SKM-1 (cell line): ENCODE measurements around the gene ANKS1A.

Experiments
- DNase-seq: peaks from one replicate; lab custom pipeline; 2025; ENCODE audit not compliant: unreplicated experiment; lab: John Stamatoyannopoulos, UW

ANKS1A gene

DNA sequence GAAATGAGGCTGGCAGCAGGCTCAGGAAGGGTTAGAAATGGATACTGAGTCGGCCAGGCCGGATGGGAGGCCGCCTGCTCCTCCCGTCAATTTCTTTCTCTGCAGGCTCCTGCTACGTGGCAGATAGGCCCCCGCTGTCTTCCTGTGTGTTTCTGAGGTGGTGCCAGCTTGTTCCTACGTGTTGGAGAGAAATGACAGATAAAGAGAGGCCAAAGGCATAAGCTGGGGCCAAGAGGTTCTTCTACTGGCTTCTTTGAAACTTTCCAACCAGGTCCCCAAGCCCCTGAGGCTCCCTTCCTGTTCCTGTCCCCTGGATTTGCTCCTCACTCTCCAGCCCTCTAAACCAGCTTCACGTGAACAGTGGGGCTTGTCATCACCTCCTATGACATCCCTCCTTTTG, 175.2 kb downstream of the ANKS1A start:
- DNase-seq, result no peak

DNA sequence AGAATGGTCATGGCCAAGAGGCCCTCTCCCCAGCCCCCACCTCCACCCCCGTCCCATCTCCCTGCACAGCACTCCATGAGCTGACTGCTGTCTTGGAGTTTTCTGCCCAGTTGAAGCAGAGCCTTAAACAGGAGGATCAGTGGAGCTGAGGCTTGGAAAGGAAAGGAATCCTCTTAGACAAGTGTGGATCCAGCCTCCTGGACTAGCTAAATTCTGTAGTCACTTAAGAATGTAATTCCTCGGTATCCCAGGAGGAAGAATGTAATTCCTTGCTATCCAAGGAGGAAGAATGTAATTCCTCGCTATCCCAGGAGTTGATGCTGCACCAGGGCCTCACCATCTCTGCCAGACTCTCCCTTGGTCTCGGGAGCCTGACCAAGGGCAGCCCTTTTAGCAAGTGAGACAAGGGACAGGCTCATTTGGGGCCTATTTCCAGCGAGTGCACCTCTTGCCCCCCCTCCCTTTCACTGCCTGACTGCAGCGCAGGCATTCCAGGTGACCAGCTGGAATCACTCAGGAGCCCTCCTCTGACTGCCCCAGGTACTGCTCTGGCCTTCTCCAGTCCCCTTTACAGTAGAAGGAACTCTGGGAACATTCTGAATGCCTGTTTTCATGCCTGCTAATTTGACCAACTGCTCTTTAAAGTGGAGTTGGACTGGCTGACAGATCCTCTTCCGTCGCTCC, 175.8 kb downstream of the ANKS1A start:
- DNase-seq, result no peak

DNA sequence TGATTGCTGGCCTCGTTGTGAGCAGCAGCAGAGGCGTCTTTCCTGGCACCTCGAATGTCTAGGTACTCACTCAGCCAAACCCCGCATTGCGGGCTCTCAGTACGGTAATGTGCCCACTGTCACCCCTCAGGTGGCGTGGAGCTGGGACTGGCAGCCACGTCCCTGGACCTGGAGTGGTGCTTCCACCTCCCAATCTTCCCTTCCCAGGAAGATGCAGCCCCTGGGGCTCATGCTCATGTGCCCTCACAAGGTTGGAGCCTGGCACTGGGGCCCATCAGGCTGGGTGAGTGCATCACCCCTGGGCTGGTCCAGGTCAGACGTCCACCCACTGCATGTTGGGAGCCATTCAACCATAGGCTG, 176.4 kb downstream of the ANKS1A start:
- no peak for DNase-seq

DNA sequence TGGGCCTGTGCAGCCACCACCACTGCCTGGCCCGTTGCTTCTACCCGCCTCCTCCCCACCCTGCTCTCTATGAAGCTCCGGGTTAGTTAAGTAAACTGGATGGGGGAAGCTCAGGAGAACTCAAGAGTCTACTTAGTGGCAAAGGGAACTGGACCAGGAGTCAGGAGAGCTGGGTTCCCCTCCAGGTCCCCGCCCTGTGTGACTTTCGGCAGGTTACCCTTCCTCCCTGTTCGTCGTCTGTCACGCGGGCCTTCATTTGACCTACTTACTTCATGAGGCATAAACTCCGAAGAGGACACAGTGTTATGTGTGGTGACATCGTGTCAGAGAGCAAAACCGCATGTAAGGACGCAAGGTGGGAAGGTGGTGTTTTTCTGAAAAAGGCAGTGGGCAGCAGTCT, 176.8 kb downstream of the ANKS1A start:
- DNase-seq, result no peak

DNA sequence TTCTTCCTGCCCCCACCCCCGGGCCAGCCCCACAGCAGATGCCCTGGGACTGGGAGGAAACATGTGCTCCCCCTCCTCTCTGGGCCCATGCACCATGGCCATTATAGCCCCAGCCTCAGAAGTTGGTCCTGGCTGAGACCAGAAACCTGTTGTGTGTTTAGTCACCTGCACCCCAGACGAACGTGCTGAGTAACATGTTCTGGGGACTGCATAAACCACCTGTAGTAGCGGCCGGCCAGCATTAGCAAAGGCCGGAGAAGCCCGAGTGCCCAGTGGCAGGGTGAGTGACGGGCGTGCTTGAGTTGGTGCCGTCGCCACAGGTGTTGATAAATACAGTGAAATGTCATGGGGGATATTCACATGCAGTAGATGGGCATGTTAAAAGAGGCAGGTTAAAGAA, 178.2 kb downstream of the ANKS1A start:
- no peak for DNase-seq

DNA sequence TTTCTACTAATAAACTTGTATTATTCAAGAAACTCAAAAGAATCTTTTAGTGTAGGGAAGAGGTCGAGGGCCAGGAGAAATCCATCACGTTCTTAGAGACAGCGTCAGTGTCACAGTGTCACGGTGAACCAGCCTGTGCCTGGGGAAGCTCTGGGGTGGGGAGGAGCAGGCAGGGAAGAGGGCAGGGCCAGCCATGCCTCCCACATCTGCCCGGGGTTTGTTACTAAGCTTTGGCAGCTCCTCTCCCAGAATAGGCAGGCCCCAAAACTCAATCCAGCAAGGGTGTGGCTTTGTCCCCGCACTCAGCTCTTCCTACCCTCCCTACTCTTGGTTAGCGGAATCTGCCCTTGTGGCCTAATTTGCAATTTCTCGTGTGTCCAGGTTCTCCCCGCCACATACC, 179.2 kb downstream of the ANKS1A start:
- no peak for DNase-seq

DNA sequence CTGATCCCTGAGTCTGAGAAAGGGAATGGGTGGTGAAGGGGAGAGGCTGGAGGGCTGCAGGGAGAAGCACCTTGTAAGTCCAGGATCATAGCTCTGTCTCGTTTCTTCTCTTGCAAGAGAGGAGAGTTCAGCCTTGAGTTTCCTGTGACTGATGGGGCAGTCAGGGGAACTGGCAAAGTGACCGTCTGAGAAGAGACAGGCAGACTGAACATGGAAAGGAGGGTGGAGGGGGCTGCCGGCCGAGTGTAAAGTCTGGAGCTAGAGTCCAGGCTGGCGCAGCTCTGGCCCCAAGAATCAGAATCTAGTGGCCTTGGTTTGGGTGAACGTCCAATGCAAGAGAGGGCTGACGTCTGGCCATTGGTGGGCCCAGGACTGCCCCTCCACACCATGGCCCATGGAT, 179.6 kb downstream of the ANKS1A start:
- no peak for DNase-seq

DNA sequence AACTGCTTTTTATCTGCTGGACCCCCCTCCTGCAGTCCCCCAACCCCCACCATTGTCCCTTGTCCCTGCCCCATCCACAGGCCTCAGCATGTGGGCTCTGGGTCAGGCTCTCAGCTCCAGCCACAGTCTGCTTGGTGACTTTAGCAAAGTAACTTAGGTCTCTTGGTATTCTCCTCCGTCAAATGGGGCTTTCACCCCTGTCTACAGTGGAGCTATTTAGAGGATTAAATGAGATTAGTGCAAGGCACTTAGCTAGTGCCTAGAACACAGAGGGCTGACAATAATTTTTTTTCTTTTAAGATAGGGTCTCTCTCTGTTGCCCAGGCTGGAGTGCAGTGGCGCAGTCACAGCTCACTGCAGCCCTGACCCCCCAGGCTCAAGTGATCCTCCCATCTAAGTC, 180.2 kb downstream of the ANKS1A start:
- DNase-seq, result no peak

DNA sequence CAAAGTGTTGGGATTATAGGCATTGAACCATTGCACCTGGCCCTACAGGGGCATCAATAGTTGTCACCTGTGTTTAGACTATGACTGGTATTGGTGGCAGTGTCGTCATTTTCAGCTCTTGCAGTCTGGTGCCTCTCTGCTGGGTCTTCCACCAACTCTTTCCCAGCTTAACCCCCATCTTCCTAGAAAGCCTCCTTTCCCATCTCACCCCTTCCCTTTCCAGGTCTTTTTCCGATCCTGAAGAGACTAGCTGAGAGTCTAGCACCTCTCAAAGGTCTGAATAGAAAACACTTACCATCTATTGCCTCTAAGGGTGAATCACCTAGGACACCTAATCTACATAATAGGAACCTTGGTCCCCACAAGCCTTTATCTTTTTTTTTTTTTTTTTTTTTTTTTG, 181.1 kb downstream of the ANKS1A start:
- no peak for DNase-seq

DNA sequence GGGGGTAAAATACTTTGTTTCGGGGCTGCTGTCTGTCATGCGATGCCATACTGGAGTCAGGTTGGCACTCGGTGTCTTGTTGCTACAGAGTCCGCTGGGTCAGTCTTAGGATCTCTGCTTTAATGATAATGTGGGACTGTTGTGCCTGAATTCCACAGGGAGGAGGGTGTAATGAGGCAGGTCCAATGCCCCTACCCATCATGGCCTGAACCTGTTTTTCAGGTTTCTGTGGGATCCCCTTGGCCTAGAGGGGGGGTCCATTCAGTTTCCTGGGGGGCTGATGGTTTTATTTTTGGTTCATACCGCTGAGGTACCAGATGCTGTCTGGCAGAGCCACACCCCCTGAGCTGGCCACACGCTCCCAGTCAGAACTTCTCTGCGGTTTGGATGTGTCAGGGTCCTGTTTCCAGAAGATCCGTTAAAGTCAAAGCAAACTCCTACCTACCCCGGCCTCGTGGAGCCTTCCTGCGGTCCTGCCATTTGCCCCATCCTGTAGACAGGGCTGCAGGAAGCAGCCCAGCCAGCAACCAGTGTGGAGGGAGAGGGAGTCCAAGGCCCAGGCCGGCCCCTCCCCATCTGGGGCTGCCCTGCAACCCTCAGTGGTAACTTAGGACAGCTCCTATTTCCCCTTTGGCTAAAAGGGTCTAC, 182.4 kb downstream of the ANKS1A start:
- DNase-seq, result no peak

DNA sequence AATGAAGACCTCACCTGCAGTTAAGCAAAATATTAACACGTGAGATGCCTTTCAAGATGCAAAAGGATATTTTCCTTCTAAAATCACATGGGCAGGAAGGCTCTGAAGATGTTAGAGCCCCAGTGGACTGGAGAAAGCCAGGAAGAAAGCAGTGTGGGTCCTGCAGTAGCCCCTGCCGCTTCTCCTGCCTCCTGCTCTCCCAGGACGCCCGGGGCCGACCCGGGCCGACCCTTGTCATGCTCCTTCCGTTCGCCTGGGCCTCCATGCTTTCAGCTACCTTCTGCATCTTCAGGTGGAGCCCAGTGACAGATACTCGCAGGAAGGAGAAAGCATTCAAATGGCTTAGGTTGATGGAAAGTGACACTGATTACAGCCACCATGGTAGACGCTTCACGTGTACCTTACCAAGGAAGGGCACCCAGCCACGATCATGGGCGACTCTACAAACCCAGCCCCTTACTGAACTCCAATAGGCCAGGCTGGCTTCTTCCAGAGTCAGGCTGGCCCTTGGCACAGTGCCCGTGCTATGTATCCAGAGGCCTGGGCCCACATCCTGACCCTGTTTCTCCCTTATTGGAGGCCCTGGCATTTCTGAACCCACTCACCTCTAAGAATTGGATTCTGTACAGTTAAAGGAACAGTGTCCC, 183.1 kb downstream of the ANKS1A start:
- DNase-seq, result no peak

DNA sequence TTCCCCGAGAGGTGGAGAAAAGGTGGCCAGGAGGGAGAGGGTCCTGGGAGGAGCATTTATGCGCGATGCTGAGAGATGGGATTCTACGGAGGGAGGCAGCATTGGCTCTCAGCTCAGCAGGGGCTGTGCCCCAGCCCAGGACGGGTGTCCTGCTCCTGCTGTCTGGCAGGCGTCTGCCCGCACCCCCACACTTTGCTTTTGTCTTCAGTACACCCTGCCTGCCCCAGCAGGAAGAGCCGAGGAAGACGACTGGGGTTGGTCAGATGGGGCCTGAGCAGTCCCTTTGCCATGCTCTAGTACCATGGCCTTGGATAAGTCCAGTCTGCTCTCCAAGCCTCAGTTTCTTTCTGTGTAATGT, 183.6 kb downstream of the ANKS1A start:
- DNase-seq, result no peak

DNA sequence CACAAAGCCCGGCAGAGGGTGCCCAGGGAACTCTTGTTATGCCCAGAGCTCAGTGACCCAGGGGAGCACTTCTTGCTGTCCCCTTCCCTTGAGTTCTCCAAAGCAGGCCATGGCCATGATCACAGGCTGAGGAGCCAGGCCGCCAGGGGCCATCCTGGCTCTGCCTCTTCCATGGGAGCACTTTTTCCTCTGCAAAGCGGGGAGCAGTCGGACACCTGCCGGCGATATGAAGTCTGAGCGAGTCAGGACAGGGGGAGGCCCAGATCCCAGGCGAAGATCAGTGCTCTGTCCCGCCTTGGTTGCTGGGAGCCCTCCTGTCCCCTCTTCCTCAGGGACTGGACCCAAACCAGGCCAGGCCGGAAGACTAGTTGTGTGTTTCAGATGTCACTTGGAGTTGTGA, 184.2 kb downstream of the ANKS1A start:
- no peak for DNase-seq

DNA sequence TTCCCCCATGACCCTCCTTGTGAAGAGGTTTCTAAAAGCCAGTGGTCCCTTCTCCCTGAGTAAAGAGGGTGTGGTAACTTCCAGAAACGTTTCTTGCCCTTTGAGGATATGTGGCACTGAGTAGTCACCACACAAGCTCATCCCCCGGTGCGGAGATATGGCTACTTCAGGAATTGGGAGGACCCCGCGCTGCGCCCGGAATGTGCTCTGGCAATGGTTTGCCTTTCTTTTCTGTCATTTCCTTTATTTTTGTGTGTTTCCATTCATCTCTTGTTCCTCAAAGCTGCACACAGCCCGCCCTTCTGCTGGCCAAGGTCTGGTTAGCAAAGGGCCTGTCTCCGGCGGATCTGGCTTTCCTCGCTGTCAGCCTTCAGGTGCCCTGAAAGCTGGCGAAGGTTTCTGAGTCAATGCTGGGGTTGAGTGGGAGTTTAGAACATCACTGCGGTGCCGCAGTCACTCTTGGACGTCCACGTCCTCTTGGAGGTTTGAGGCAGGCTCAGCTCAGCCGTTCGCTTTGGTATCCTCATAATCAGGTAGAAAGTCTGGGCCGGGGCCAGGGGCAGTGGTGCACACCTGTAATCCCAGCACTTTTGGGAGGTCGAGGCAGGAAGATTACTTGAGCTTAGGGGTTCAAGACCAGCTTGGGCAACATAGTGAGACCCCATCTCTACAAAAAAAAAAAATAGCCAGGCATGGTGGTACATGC, 184.9 kb downstream of the ANKS1A start:
- no peak for DNase-seq

DNA sequence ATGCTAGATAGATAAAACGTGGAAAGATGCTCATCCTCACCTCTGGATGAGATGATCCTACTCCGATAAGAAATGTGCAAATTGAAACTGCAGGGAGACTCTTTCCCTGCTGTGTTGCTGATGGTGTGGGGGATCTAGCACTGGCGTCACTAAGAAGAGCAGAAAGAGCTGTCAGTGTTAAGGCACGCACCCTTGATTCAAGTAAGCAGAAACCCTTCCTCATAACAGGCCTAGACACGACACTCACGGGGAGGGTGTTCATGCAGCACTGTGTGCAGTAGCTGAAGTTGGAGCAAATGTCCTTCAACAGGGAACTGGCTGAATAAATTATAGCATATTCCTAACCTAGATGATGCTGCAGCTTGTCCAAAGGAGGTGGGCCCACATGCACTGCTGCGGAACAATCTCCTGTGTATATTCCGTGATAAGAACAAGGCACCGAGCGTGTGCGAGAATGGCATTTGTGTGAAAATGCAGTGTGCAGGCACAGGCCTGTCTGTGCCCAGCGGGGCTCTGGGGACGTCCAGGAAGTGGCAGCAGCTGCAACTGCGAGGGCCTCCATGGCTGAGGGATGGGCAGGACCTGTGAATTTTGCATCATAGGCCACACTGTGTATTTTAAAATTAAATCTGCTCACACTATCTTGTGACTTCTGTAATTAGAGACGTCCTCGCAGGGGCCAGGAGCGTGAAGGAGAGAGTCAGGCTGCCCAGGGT, 188.1 kb downstream of the ANKS1A start:
- no peak for DNase-seq

DNA sequence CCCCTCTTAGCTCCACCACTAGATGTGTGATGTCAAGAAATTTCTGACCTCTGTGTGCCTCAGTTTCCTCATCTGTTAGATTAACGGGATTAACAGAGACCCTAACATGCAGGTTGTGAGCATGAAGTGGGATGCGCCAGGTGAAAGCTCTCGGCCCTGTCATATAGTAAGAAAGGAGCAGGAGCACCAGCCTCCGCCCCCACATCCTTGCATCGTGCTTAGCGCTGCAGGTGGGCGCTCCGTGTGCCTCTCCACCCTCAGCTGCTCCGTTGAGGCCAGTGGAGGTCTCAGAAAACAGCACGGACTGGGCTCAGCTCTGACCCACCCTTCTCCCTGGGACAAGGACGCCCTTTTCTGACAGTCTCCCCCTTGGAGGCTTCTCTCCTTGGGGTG, 188.7 kb downstream of the ANKS1A start:
- DNase-seq, result no peak

DNA sequence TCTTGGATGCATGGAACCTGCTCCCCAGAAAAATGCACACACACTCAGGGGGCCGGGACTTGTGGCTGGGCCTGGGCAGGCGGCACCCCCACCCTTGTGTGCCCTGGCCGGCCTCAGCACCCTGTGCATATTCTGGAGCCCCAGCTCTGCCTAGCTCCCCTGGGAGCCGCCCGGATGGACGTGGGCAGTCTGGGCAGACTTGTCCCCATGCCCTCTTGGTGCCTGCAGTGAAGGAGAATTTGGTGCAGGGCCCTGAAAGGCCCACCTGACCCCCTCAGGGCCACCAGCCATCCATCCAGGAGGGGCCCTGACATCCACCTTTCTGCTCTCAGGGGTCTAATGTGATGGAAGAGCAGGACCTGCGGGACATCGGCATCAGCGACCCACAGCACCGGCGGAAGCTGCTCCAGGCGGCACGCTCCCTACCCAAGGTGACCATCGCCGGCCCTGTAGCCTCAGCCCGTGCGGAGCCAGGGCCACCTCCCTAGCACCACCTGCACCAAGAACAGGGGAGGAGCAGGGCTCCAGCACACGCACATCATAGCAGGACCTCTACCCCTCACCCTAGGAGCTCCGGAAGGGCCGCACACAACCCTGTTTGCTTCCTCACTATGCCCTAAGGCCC, 189.3 kb downstream of the ANKS1A start:
- DNase-seq, result no peak

DNA sequence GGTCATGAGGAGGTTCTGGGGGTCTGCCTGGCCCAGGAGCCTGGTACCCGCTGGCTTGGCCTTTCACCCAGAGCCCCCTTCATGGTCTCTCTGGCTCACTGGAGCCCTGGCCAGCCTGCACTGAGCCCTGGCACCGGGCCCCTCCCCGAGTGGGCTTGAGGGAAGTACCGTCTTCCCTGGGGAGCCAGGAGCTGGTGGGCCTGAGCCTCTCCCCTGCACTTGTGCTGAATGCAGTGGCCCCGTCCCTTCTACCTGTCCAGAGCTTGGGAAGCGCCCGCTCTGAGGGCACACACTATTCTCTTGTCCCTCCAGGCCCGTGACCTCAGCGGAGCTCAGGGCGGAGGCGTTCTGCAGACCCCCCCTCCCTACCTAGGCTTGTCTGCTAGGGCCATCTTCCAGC, 189.8 kb downstream of the ANKS1A start:
- no peak for DNase-seq

DNA sequence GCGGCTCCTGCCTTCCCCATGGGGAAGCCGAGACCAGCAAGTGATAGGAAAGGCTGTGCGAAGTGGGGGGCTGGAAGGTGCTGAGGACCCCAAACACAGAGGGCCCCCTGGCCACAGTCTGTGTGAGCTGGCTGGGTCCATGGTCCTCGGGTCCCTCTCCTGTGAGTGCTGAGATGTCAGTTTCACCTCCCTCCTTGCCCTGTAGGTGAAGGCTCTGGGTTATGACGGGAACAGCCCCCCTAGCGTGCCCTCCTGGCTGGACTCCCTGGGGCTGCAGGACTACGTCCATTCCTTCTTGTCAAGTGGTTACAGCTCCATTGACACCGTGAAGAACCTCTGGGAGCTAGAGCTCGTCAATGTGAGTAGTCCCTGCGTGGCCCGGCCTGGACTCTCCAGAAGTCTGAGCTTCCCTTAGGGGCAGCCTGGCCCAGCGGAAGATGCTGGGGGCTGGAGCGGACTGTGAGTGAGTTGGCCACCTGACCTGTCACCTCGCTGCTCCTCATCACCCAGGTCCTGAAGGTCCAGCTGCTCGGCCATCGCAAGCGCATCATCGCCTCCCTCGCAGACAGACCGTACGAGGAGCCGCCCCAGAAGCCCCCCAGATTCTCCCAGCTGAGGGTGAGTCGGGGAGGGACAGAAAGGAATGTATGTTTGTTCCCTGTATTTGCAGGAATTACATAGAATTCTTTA, 190.4 kb downstream of the ANKS1A start:
- DNase-seq, result no peak

DNA sequence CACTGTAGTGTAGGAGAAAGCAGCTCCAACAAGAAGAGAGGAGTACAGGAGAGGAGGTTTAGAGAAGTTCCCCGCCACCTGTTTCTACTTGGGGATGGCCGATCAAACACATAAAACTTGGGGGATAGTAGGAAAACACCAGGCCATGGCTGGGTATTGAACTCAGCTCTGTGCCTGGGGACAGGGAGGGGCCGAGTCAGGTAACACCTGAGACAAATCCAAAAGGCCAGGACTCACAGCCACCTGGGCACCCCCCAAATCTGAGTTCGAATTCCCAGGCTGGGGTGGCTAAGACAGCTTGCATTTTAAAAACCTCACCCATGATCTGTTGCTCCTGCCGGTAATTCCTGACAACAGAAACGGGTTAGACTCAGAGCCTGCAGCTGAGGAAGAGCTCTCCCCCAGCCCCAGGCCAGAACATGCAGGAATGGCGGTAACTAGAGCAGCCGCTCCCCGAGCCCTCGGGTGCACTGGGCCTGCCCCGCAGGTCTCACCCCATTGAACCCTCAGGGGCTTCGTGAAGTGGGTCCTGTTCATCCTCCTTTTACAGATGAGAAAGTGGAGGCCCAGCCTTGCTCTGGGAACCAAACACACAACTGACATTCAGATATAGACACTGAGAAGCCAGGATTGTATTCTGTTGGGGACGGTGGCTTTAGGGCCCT, 191.1 kb downstream of the ANKS1A start:
- DNase-seq, result no peak
